Measurements from ENCODE around the gene RAP1GAP. TPM values are rescaled to one million over a fixed set of nuclear protein-coding genes. Genes with fewer than 3 reads are reported as not detected.

RAP1GAP gene
- polyA plus RNA-seq, 3 donors = 0.04 TPM; not detected in 2

DNA sequence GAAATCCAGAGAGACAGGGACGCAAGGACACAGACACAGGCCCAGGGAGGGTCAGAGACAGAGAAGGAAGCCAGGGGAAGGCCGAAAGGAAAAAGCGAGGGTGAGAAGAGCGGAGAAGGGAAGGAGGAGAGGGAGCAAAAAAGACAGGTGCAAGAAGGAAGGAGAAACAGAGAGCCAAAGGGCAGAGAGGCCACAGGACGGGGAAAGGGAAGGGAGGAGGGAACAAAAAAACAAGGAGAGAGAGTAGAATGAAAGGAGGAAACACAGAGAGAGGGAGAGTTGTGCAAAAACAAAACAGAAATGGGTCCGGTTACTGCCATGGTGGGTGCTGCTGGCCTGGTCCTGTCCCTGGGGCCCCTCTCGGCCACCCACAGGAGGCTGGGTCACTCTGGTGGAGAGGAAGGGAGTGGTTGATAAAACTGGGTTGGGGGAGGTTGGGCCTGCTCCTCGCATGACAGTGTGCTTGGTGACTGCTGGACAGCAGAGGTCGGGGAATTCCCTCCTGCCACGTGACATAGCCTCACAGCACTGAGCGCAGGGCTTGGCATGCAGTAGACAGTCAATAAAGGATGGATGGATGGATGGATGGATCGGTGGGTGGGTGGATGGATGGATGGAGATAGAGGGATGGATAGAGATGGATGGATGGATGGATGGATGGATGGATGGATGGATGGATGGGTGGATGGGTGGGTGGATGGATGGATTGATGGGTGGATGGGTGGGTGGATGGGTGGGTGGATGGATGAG is 64.8 kb downstream of the RAP1GAP start:
- no peak for TF ChIP-seq CTCF (IDR thresholded peaks at IDR 0.05)
- no peaks in the 10 kb centered on the region for H3K36me3 ChIP-seq (replicated peaks in 1 of 2; ENCODE audit: control insufficient read depth in 1 of 2, insufficient read depth in 2 of 2, low read length in 2 of 2)
- H4K20me1 ChIP-seq (ENCODE audit: insufficient read depth, low read length) = no peaks in the 10 kb centered on the region
- 92% methylated on average over 11 of the region's 12 CpGs for WGBS (ENCODE audit: insufficient coverage)
- H3K4me2 ChIP-seq (replicated peaks; ENCODE audit: extremely low read depth, low read length, poor library complexity, severe bottlenecking) = no peak overlapping the region
- H3K9me3 ChIP-seq (replicated peaks in 1 of 2; ENCODE audit: control insufficient read depth in 1 of 2, insufficient read depth in 1 of 2, low read length in 2 of 2) = no peaks in the 10 kb centered on the region
- intact Hi-C loops (cut with micrococcal nuclease) = no loop called here
- no peak overlapping the region for H3K4me3 ChIP-seq (replicated peaks in 1 of 3; ENCODE audit: low read depth in 2 of 3, low read length in 3 of 3)
- no peak for DNase-seq
- H3K4me1 Mint-ChIP-seq = peaks cover 8% of the 10 kb centered on the region
- H3K79me2 ChIP-seq (ENCODE audit: insufficient read depth, low read length) = no peaks in the 10 kb centered on the region
- H3K36me3 Mint-ChIP-seq = no peaks in the 10 kb centered on the region
- no peak overlapping the region for H3K4me3 Mint-ChIP-seq
- H3K9me3 Mint-ChIP-seq = peaks cover 0 to 1% (median 0%) of the 10 kb centered on the region in 7 donors
- H3K27me3 Mint-ChIP-seq (ENCODE audit: low read depth in 3 of 3) = peaks cover 7 to 14% (median 13%) of the 10 kb centered on the region in 3 donors
- H2AFZ ChIP-seq (ENCODE audit: insufficient read depth, low read depth, low read length, poor library complexity, severe bottlenecking) = no peak overlapping the region
- H3K9ac ChIP-seq (ENCODE audit: insufficient read depth, low read length, poor library complexity, severe bottlenecking) = no peak overlapping the region
- no peak overlapping the region for H3K27ac Mint-ChIP-seq
- H3K27ac ChIP-seq (ENCODE audit: low read depth in 1 of 2, low read length in 2 of 2) = no peak overlapping the region
- H3K27me3 ChIP-seq (ENCODE audit: control insufficient read depth in 2 of 2, insufficient read depth in 2 of 2, low read length in 2 of 2) = peaks cover 0 to 2% of the 10 kb centered on the region in 2 donors
- peaks cover 4 to 6% of the 10 kb centered on the region in 2 donors for H3K4me1 ChIP-seq (ENCODE audit: control insufficient read depth in 1 of 2, insufficient read depth in 2 of 2, low read length in 2 of 2)

DNA sequence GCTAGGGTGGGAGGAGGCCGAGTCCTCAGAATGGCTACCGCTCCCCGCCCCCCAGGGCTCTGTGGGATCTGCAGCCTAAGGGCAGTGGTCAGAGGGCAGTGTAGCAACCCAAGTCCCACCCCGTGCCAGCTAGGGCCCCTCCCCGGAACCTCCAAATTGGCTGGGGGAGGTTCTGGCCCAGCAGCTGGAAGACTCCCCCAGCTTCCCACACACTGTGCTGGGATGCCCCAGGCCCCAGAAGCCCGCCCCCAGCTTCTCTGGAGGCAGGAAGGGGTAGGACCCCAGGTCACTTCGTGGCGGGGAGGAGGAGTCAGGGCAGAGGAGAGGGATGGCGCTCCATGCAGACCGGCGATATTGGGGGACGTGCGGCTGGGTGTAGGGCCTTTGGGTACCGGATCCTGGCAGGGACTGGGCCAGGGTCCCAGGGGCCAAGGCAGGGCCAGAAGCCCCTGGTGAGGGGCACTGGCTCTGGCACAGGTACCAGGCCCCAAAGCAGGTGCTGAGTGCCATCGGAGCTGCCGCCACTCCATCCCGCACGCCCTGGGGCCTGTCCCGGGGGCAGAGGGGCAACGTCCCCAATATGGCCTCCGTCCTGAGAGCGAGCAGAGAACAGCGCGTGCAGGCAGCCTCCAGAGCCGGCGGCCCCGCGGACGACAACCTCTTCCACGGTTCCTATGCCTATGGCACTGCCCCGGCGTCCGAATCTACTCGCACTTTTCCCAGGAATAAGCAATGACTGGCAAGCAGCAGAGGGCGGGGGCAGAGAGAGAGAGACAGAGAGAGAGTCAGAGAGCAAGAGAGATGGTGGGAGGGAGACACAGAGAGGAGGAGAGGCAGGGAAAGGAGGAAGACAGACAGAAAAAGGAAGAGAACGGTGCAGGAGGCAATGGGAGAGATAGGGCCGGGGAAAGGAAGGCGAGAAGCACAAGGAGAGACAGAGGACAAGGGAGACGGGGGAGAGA is 65.7 kb downstream of the RAP1GAP start:
- Mint-ChIP-seq H3K9me3 (no peaks in the 10 kb centered on the region), H3K4me1 (peaks cover 8% of the 10 kb centered on the region), H3K27me3 (ENCODE audit: low read depth in 3 of 3) (peaks cover 7 to 10% (median 8%) of the 10 kb centered on the region in 3 donors), H3K4me3 (no peak overlapping the region), H3K27ac (no peak overlapping the region), H3K36me3 (no peaks in the 10 kb centered on the region)
- 91% methylated on average over 34 of the region's 39 CpGs for WGBS (ENCODE audit: insufficient coverage)
- Histone ChIP-seq H3K27ac (ENCODE audit: low read depth in 1 of 2, low read length in 2 of 2) (no peak overlapping the region), H3K9ac (ENCODE audit: insufficient read depth, low read length, poor library complexity, severe bottlenecking) (no peak overlapping the region), H3K27me3 (ENCODE audit: control insufficient read depth in 2 of 2, insufficient read depth in 2 of 2, low read length in 2 of 2) (no peaks in the 10 kb centered on the region), H3K4me1 (ENCODE audit: control insufficient read depth in 1 of 2, insufficient read depth in 2 of 2, low read length in 2 of 2) (peaks cover 4 to 6% of the 10 kb centered on the region in 2 donors), H3K4me3 (replicated peaks in 1 of 3; ENCODE audit: low read depth in 2 of 3, low read length in 3 of 3) (no peak overlapping the region), H3K4me2 (replicated peaks; ENCODE audit: extremely low read depth, low read length, poor library complexity, severe bottlenecking) (no peak overlapping the region), H3K36me3 (replicated peaks in 1 of 2; ENCODE audit: control insufficient read depth in 1 of 2, insufficient read depth in 2 of 2, low read length in 2 of 2) (no peaks in the 10 kb centered on the region), H4K20me1 (ENCODE audit: insufficient read depth, low read length) (no peaks in the 10 kb centered on the region), H3K9me3 (replicated peaks in 1 of 2; ENCODE audit: control insufficient read depth in 1 of 2, insufficient read depth in 1 of 2, low read length in 2 of 2) (no peaks in the 10 kb centered on the region), H2AFZ (ENCODE audit: insufficient read depth, low read depth, low read length, poor library complexity, severe bottlenecking) (no peak overlapping the region), H3K79me2 (ENCODE audit: insufficient read depth, low read length) (no peaks in the 10 kb centered on the region)
- intact Hi-C loops (cut with micrococcal nuclease) = no loop called here
- TF ChIP-seq CTCF (IDR thresholded peaks at IDR 0.05) = no peak
- no peak for DNase-seq
